ENCODE results near the gene B3GAT2. TPM values are rescaled to one million over a fixed set of nuclear protein-coding genes. Genes with fewer than 3 reads are reported as not detected.

B3GAT2 gene
- total RNA-seq, 1 experiment from 2014 or later, result 0.22 TPM

DNA sequence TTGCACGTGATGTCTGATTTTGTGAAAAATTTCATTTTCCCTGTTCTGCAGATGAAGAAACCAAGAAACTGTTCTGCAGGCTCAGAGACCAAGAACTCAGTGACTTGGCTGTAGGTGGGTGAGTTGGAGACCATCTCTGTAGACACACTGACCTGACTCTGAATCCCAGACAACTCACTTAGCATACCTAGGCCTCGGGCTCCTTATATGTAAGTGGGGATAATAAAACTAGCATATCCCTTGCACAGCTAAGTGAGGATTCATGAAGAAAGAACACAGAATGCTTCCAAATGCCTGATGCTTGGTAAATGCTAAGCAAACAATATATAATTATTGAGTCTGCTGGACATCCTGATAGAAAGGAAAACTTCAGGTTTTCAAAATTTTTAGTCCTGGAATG is 70.8 kb downstream of the B3GAT2 start:
- Mint-ChIP-seq H3K4me1 (peaks cover 21 to 30% of the 10 kb centered on the region in 2 experiments), H3K4me3 (no peak overlapping the region; a peak in 1 of 5 replicates), H3K36me3 (ENCODE audit: insufficient read depth in 1 of 3, low read depth in 3 of 3) (no peaks in the 10 kb centered on the region; a peak in 1 of 7 replicates), H3K27me3 (ENCODE audit: low read depth) (no peaks in the 10 kb centered on the region; the same call in 1 of the 2 replicates), H3K9me3 (no peaks in the 10 kb centered on the region), H3K27ac (no peak overlapping the region; a peak in 1 of 7 replicates)
- H4K91ac ChIP-seq (ENCODE audit: insufficient read length, low read depth, low read length), result no peak overlapping the region
- H3K27me3 ChIP-seq (ENCODE audit: insufficient read depth, low read length), result no peaks in the 10 kb centered on the region
- no peak overlapping the region for H3K9ac ChIP-seq (ENCODE audit: extremely low read depth, insufficient read length, low read length)
- no peak overlapping the region for H2AFZ ChIP-seq (ENCODE audit: low read length)
- H3K18ac ChIP-seq (ENCODE audit: insufficient read length, low read depth, low read length), result no peak overlapping the region
- no peak overlapping the region for H3K56ac ChIP-seq (ENCODE audit: insufficient read length, low read depth, low read length)
- H3K14ac ChIP-seq (ENCODE audit: insufficient read depth, low read length), result no peak overlapping the region
- H2BK5ac ChIP-seq (ENCODE audit: insufficient read length, low read length), result no peak overlapping the region
- H3K4me2 ChIP-seq (ENCODE audit: insufficient read depth, insufficient read length, low read length), result no peak overlapping the region
- no CpG with 5 or more reads among the region's 2 CpGs for WGBS (ENCODE audit: extremely low coverage, insufficient read length, low lambda C conversion rate)
- H3K4me1 ChIP-seq (ENCODE audit: insufficient read depth, low read length), result no peaks in the 10 kb centered on the region; the same call in 1 of the 2 replicates
- no peaks in the 10 kb centered on the region for H4K20me1 ChIP-seq (ENCODE audit: control insufficient read depth, insufficient read depth, insufficient read length)
- DNase-seq, result no peak
- no peaks in the 10 kb centered on the region for H3K79me2 ChIP-seq (ENCODE audit: insufficient read depth, low read length)
- no peak overlapping the region for H2BK12ac ChIP-seq (ENCODE audit: insufficient read length, low read depth, low read length)
- no peak overlapping the region for H2AK5ac ChIP-seq (ENCODE audit: insufficient read length, low read length)
- H3K23ac ChIP-seq (ENCODE audit: insufficient read length, low read depth, low read length), result no peak overlapping the region
- no peak overlapping the region for H3K4ac ChIP-seq (ENCODE audit: low read depth, low read length)
- no peaks in the 10 kb centered on the region for H3K79me1 ChIP-seq (ENCODE audit: insufficient read depth, low read depth, low read length, poor library complexity, severe bottlenecking)
- no peaks in the 10 kb centered on the region for H3K23me2 ChIP-seq (ENCODE audit: insufficient read length, low read depth, low read length, poor library complexity, severe bottlenecking)
- TF ChIP-seq, protein P1, sequence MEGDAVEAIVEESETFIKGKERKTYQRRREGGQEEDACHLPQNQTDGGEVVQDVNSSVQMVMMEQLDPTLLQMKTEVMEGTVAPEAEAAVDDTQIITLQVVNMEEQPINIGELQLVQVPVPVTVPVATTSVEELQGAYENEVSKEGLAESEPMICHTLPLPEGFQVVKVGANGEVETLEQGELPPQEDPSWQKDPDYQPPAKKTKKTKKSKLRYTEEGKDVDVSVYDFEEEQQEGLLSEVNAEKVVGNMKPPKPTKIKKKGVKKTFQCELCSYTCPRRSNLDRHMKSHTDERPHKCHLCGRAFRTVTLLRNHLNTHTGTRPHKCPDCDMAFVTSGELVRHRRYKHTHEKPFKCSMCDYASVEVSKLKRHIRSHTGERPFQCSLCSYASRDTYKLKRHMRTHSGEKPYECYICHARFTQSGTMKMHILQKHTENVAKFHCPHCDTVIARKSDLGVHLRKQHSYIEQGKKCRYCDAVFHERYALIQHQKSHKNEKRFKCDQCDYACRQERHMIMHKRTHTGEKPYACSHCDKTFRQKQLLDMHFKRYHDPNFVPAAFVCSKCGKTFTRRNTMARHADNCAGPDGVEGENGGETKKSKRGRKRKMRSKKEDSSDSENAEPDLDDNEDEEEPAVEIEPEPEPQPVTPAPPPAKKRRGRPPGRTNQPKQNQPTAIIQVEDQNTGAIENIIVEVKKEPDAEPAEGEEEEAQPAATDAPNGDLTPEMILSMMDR (conservative IDR thresholded peaks at IDR 0.05), result no peak
- no peak overlapping the region for H3K27ac ChIP-seq (ENCODE audit: insufficient read length, low read depth, low read length)
- H3K9me3 ChIP-seq (ENCODE audit: control insufficient read depth, low read depth, low read length), result no peaks in the 10 kb centered on the region
- no peak overlapping the region for H3T11ph ChIP-seq (ENCODE audit: low read length)
- no peak overlapping the region for H4K5ac ChIP-seq (ENCODE audit: insufficient read length, low read depth, low read length)
- no peak overlapping the region for H4K8ac ChIP-seq (replicated peaks; ENCODE audit: insufficient read length, low read depth, low read length)
- H2BK20ac ChIP-seq (ENCODE audit: low read depth, low read length, poor library complexity, severe bottlenecking), result no peak overlapping the region
- H2BK120ac ChIP-seq (ENCODE audit: low read depth, low read length, poor library complexity, severe bottlenecking), result no peak overlapping the region
- no peak overlapping the region for H2BK15ac ChIP-seq (ENCODE audit: low read depth, low read length)

Measured in H9 (cell line).